Mucosa of descending colon (tissue), 3 donors: Measurements from ENCODE around the gene TMEM240. TPM values are rescaled to one million over a fixed set of nuclear protein-coding genes. Genes with fewer than 3 reads are reported as not detected.
"Not testable (repeated sequence)": the region's sequence is repeated elsewhere in the genome, so short reads cannot be mapped to it uniquely, and the experiment has no call there.

Source experiments
- ATAC-seq: fragments of 200-7000 bp; cut with Tn5 transposase; one replicate; pipeline ENCODE4 v1.9.1; 2020; ENCODE audit warnings: mild to moderate bottlenecking, moderate library complexity
- DNase-seq, 3 donors: peaks; one replicate each; pipeline ENCODE4 v3.0.0-alpha.2; 2020
- H3K36me3 ChIP-seq: fragments of 200-600 bp; one replicate; pipeline ENCODE4 v1.8.0; 2021; ENCODE audit warnings: low read depth, mild to moderate bottlenecking
- H3K4me1 ChIP-seq: fragments of 200-600 bp; one replicate; pipeline ENCODE4 v1.8.0; 2021; ENCODE audit warnings: low read depth, mild to moderate bottlenecking
- H3K4me3 ChIP-seq: fragments of 200-600 bp; one replicate; pipeline ENCODE4 v1.8.0; 2021; ENCODE audit warnings: mild to moderate bottlenecking
- H3K9me3 ChIP-seq: fragments of 200-600 bp; one replicate; pipeline ENCODE4 v1.8.0; 2021; ENCODE audit warnings: mild to moderate bottlenecking
- CTCF ChIP-seq: fragments of 200-600 bp; IDR thresholded peaks from one replicate; pipeline ENCODE4 v1.8.0; 2022; ENCODE audit warnings: antibody characterized with exemption, mild to moderate bottlenecking
- intact Hi-C, 2 donors: fragments of 100-400 bp; cut with DNase I in 1 of 2; cut with micrococcal nuclease in 1 of 2; formaldehyde crosslinking; loops; one replicate each; pipeline versions ENCODE4 v1.11.0 to v1.11.1; 2022; cut with DNase I, micrococcal nuclease
- total RNA-seq, 3 donors: library from RNA; stranded (reverse); fragmentation: NEBNext Ultra II Directional in 2 of 3; extraction: Animal tissue kit (Norgen Biotek cat#: 25700) in 2 of 3; gene quantifications; one replicate each; pipeline versions ENCODE4 v1.2.1 to v1.2.4, GENCODE V29; 2021 to 2023
- donor health status: DM: no; HTN: no; CAD: no; lungs with moderate emphysema.
- donor health status: DM: no; HTN: no; CAD: no.
- donor health status: DM: no; HTN: yes; CAD: no.

TMEM240 gene
- total RNA-seq, 3 donors from 2014 or later, result 1.5 to 12.2 TPM; not detected in 1

DNA sequence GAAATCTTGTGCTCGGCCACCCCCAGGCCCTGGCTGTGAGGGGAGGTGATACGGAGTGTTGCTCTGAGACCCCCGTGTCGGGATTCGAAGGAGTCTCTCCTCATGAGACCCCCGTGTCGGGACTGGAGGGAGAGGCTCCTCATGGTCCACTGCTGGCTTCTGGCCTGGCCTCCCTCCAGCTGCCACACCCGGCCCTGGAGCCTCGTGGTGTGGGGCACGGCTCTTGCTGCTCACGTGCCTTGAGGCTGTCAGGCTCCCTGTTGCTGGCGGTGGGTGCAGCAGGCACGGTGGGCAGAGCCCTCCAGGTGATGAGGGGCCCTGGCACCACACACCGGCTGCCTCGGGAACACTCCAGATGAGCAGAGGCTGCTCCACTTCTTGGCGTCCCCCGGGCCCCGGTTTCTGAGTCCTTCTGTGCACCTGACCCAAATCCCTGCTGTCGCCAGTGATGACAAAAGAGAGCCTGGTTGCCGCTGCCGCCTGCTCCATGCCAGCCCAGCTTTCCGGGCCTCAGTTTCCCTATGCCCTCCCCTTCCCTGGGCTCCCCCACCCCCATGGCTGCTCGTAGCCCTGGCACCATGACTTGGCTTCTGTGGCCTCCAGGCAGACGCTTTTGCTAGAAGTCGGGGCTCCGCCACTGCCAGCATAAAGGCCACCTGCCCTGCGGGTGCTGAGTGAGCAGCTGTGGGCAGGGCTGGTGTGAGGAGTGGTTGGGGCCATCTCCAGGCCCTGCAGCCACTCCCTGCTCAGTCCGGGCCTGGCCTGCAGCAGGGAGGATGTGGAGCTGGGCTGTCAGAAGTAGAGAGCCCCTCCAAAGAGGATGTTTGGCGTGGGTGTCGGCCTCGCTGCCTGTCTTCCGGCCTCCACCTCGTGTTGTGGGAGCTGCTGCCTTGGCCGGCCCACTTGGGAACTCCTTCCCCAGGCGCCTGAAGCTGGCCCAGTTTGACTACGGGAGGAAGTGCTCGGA is 11.8 kb downstream of the TMEM240 start:
- ATAC-seq, result no peak
- Histone ChIP-seq H3K9me3 (peaks cover 13% of the 10 kb centered on the region), H3K4me3 (no peak overlapping the region), H3K36me3 (no peaks in the 10 kb centered on the region), H3K4me1 (no peaks in the 10 kb centered on the region)
- TF ChIP-seq CTCF, result no peak
- intact Hi-C loops, result no loop called here
- DNase-seq, result no peak

DNA sequence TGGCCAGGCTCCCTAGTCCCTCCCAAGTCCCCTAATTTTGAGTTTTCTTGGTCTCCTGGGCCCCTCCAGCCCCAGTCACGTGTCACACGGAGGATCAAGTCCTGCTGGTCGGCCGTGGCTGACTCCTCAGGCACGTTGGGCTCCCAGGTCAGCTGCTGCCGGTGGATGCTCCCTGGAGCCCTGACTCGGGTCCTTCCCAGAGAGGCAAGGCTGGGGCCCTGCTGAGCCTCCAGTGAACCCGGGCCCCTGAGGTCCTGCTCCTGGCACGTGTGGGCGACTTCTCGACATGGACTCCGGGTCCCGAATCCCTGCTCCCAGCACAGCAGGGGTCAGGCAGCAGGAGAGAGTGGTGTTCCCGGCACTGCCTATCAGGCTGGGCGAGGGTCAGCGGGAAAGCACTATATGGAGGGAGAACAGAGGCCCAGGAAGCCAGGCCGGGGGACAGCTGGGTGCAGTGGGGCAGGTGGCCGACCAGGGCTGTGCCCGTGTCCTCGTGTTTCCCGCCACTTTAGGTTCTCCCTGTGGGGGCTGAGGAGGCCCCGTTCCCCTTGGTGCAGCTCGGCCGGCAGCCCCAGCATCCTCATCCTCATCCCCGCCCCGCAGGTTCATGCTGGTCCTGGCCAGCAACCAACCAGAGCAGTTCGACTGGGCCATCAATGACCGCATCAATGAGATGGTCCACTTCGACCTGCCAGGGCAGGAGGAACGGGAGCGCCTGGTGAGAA is 13.2 kb downstream of the TMEM240 start:
- ATAC-seq (no peak), DNase-seq (no peak)
- H3K4me1 ChIP-seq, result no peaks in the 10 kb centered on the region
- H3K4me3 ChIP-seq, result no peak overlapping the region
- peaks cover 13% of the 10 kb centered on the region for H3K9me3 ChIP-seq
- TF ChIP-seq CTCF, result no peak
- intact Hi-C loops, result no loop called here
- no peaks in the 10 kb centered on the region for H3K36me3 ChIP-seq

DNA sequence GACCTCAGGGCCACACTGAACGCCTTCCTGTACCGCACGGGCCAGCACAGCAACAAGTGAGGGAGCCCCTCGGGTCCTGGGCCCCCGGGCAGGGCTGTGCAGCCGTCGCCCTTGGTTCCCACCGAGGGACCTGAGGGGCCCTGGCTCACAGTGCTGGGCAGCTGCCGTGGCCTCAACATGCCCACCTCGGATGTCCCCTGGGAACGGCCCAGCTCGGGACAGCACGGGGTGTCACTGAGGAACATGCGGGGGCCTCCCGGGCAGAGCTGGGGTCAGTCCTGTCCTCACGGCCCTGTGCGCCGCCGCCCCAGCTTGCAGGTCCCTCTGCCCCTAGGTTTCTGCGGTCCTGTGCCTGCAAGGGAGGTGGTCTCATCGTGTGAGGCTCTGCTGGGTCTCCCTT is 13.9 kb downstream of the TMEM240 start:
- intact Hi-C loops, DNase-seq, ATAC-seq, H3K4me3 ChIP-seq, H3K36me3 ChIP-seq, H3K4me1 ChIP-seq, H3K9me3 ChIP-seq: not testable (repeated sequence)

GRCh38 chr1:1524750-1525383 is 15.6 kb downstream of the TMEM240 start:
- H3K4me1 ChIP-seq, DNase-seq, ATAC-seq, H3K9me3 ChIP-seq, H3K4me3 ChIP-seq, H3K36me3 ChIP-seq, intact Hi-C loops: not testable (repeated sequence)

DNA sequence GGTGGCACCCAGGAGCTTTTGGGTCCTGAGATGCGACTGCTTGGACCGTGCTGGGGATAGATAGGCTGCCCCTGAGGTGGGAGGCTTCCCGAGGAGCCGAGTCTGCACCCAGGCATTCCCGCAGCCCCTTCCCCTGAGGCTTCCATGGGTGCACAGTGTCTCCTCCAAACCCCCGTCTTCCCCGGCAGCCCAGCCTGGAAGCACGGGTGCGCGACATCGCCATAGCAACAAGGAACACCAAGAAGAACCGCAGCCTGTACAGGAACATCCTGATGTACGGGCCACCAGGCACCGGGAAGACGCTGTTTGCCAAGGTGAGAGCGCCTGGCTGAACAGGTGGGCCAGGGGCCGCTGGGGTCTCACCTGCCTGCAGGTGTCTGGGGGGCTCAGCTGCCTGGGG is 16.8 kb downstream of the TMEM240 start:
- H3K4me1 ChIP-seq, intact Hi-C loops, H3K36me3 ChIP-seq, H3K4me3 ChIP-seq, DNase-seq, H3K9me3 ChIP-seq, ATAC-seq: not testable (repeated sequence)

DNA sequence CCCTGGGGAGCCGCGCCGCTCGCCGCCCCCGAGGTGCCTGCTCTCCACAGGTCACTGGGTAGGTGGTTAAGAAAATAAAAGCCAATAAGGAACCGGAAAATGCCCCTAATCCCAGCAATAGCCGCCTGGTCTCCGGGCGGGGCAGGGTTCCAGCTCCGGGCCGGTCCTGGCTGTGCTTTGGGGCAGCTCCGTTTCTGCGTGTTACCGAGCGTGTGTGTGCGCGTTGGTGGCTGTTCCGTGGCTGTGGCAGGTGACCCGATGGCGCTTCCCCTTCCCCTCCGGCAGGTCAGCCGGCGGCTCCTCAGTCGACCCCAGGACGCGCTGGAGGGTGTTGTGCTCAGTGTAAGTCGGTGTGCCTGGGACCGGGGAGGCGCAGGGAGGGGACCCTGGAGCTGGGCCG is 17.2 kb downstream of the TMEM240 start:
- H3K36me3 ChIP-seq, intact Hi-C loops, DNase-seq, H3K4me3 ChIP-seq, H3K9me3 ChIP-seq, ATAC-seq, H3K4me1 ChIP-seq: not testable (repeated sequence)

GRCh38 chr1:1522536-1522935 is 17.9 kb downstream of the TMEM240 start:
- intact Hi-C loops, H3K36me3 ChIP-seq, H3K4me3 ChIP-seq, DNase-seq, H3K9me3 ChIP-seq, H3K4me1 ChIP-seq, ATAC-seq: not testable (repeated sequence)

- no peaks in the 10 kb centered on the region for H3K36me3 ChIP-seq
- intact Hi-C loops, result no loop called here
These were observed 19.1 kb downstream of the TMEM240 start for GRCh38 chr1:1521331-1521730.

DNA sequence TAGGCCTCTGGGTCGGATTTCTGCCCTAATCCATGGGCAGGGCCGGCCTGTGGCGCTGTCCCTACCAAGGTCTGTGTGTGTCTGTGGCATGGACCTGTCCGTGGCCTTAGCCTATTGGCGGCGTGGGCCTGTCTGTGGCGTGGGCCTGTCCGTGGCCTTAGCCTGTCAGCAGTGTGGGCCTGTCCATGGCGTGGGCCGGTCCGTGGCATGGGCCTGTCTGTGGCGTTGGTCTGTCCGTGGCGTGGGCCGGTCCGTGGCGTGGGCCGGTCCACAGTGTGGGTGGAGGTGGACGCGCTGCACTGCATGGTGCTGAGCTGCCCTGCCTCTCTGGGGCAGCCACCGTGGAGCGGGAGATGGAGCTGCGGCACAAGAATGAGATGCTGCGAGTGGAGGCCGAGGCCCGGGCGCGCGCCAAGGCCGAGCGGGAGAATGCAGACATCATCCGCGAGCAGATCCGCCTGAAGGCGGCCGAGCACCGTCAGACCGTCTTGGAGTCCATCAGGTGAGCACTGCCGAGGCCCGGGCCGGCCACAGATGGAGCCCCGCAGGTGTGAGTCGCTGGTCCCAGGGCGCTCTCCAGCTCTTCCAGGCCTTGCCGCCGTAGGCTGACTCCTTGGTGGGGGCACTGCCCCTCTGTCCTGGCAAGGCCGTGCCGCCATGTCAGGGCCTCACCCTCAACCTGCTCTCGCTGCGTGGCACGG is 20.5 kb downstream of the TMEM240 start:
- H3K9me3 ChIP-seq, H3K4me1 ChIP-seq, intact Hi-C loops, H3K36me3 ChIP-seq, H3K4me3 ChIP-seq, DNase-seq: not testable (repeated sequence)
- ATAC-seq, result peak; percentile 13

More at GRCh38 chr1:1521331-1521730, 19.1 kb downstream of the TMEM240 start:
- H3K4me1 ChIP-seq, result no peaks in the 10 kb centered on the region
- DNase-seq (no peak), ATAC-seq (no peak)
- H3K4me3 ChIP-seq, result no peak overlapping the region
- H3K9me3 ChIP-seq, result no peaks in the 10 kb centered on the region
- TF ChIP-seq CTCF, result no peak

- intact Hi-C loops, DNase-seq, H3K4me3 ChIP-seq, ATAC-seq, H3K4me1 ChIP-seq, H3K36me3 ChIP-seq, H3K9me3 ChIP-seq: not testable (repeated sequence)
These were observed 21.8 kb downstream of the TMEM240 start for GRCh38 chr1:1518621-1519007.
